ENCODE data around the gene MBOAT7.
A peak's percentile ranks its signal among the peaks of the same experiment; 100 is the strongest.

- TF ChIP-seq, protein P1, sequence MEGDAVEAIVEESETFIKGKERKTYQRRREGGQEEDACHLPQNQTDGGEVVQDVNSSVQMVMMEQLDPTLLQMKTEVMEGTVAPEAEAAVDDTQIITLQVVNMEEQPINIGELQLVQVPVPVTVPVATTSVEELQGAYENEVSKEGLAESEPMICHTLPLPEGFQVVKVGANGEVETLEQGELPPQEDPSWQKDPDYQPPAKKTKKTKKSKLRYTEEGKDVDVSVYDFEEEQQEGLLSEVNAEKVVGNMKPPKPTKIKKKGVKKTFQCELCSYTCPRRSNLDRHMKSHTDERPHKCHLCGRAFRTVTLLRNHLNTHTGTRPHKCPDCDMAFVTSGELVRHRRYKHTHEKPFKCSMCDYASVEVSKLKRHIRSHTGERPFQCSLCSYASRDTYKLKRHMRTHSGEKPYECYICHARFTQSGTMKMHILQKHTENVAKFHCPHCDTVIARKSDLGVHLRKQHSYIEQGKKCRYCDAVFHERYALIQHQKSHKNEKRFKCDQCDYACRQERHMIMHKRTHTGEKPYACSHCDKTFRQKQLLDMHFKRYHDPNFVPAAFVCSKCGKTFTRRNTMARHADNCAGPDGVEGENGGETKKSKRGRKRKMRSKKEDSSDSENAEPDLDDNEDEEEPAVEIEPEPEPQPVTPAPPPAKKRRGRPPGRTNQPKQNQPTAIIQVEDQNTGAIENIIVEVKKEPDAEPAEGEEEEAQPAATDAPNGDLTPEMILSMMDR (IDR thresholded peaks at IDR 0.05; ENCODE audit: poor library complexity, severe bottlenecking), result peak; percentile 13
- TF ChIP-seq TAF1 (IDR thresholded peaks at IDR 0.05; ENCODE audit: low read depth), result no peak
- peak; percentile 80 for TF ChIP-seq POLR2AphosphoS5 (IDR thresholded peaks at IDR 0.05)
- no peak for TF ChIP-seq EZH2 (IDR thresholded peaks at IDR 0.05; ENCODE audit: borderline replicate concordance, insufficient read depth, low read length, poor library complexity, severe bottlenecking)
- TF ChIP-seq REST (IDR thresholded peaks at IDR 0.05; ENCODE audit: borderline replicate concordance), result no peak
- TF ChIP-seq SMC3 (conservative IDR thresholded peaks at IDR 0.05; ENCODE audit: poor library complexity), result no peak
Observed at GRCh38 chr19:54189735-54190502, 539 bp upstream of the MBOAT7 start.

Data from neural cell (in vitro differentiated cells).